ENCODE data around the gene ZBTB12.
"Not testable (repeated sequence)": the region's sequence is repeated elsewhere in the genome, so short reads cannot be mapped to it uniquely, and the experiment has no call there.

DNA sequence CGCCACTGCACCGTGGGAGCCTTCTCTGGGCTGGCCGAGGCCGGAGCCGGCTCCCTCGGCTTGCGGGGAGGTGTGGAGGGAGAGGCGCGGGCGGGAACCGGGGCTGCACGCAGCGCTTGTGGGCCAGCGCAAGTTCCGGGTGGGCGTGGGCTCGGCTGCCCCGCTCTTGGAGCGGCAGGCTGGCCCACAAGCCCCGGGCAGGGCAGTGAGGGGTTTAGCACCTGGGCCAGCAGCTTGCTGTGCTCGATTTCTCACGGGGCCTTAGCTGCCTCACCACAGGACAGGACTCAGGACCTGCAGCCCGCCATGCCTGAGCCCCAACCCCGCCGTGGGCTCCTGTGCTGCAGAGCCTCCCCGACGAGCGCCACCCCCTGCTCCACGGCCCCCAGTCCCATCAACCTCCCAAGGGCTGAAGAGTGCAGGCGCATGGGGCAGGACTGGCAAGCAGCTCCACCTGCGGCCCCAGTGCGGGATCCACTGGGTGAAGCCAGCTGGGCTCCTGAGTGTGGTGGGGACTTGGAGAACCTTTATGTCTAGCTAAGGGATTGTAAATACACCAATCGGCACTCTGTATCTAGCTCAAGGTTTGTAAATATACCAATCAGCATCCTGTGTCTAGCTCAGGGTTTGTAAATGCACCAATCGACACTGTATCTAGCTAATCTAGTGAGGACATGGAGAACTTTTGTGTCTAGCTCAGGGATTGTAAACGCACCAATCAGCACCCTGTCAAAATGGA is 49.7 kb downstream of the ZBTB12 start:
- TF ChIP-seq, protein P1, sequence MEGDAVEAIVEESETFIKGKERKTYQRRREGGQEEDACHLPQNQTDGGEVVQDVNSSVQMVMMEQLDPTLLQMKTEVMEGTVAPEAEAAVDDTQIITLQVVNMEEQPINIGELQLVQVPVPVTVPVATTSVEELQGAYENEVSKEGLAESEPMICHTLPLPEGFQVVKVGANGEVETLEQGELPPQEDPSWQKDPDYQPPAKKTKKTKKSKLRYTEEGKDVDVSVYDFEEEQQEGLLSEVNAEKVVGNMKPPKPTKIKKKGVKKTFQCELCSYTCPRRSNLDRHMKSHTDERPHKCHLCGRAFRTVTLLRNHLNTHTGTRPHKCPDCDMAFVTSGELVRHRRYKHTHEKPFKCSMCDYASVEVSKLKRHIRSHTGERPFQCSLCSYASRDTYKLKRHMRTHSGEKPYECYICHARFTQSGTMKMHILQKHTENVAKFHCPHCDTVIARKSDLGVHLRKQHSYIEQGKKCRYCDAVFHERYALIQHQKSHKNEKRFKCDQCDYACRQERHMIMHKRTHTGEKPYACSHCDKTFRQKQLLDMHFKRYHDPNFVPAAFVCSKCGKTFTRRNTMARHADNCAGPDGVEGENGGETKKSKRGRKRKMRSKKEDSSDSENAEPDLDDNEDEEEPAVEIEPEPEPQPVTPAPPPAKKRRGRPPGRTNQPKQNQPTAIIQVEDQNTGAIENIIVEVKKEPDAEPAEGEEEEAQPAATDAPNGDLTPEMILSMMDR (conservative IDR thresholded peaks at IDR 0.05) = not testable (repeated sequence)
- not testable (repeated sequence) for TF ChIP-seq EZH2 (IDR thresholded peaks at IDR 0.05; ENCODE audit: low read depth)

Data from PC-9 (cell line).